Activated CD8-positive, alpha-beta T cell treated with anti-CD3 and anti-CD28 coated beads, Interleukin-2, amount 10 ng/mL, durations not matched to agents 7 days and 5 days (primary cell): ENCODE data around the gene CSF3R. TPM values are rescaled to one million over a fixed set of nuclear protein-coding genes. Genes with fewer than 3 reads are reported as not detected.
A peak's percentile ranks its signal among the peaks of the same experiment; 100 is the strongest.

Source experiments
- ATAC-seq: fragments of 150-1000 bp; cut with Tn5 transposase; one replicate; pipeline ENCODE4 v1.10.0; 2021; ENCODE audit warnings: moderate library complexity
- CTCF ChIA-PET: fragments of 350-600 bp; sonication (Branson Sonifier 250); formaldehyde crosslinking; loops from one replicate; lab custom pipeline; 2021; ENCODE audit warnings: antibody characterized with exemption; lab: Charles Lee
- POLR2A ChIA-PET: fragments of 350-600 bp; sonication (Branson Sonifier 250); formaldehyde crosslinking; loops from one replicate; lab custom pipeline; 2021; ENCODE audit warnings: antibody characterized with exemption; lab: Charles Lee
- DNase-seq: peaks from one replicate; pipeline ENCODE4 v3.0.0-alpha.2; 2020
- H3K27ac Mint-ChIP-seq: one replicate; pipeline ENCODE4 v1.8.0; 2021; ENCODE audit warnings: mild to moderate bottlenecking, mixed read lengths
- H3K27me3 Mint-ChIP-seq: one replicate; pipeline ENCODE4 v1.8.0; 2021; ENCODE audit warnings: low read depth, mixed read lengths
- H3K36me3 Mint-ChIP-seq: one replicate; pipeline ENCODE4 v1.8.0; 2021; ENCODE audit warnings: low read depth, mixed read lengths
- H3K4me1 Mint-ChIP-seq: one replicate; pipeline ENCODE4 v1.8.0; 2021; ENCODE audit warnings: low read depth, mixed read lengths
- H3K4me3 Mint-ChIP-seq: one replicate; pipeline ENCODE4 v1.8.0; 2021; ENCODE audit warnings: mild to moderate bottlenecking, mixed read lengths
- H3K9me3 Mint-ChIP-seq: one replicate; pipeline ENCODE4 v1.8.0; 2022; ENCODE audit warnings: mixed read lengths; ENCODE audit not compliant: insufficient read depth
- total RNA-seq, 2 experiments: library from RNA; stranded (reverse); gene quantifications; one replicate each; pipeline ENCODE4 v1.2.3, GENCODE V29; 2021

Gene CSF3R
- total RNA-seq, 2 experiments from 2014 or later, result 0.05 TPM; not detected in 1

DNA sequence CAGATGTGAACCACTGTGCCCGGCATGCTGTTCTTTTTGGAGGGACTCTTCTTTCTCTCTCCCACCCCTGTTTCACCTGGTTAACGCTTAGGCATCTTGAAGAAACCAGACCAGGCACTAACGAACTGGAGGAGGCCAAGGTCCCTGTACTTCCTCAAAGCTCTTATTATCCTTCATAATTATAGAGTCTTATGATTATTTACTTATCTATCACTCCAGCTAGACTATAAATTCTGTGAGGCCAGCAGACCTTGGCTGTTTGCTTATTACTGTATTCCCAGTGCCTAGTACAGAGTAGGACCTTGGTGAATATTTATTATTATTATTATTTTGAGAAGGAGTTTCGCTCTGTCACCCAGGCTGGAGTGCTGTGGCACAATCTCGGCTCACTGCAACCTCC is 5.8 kb downstream of the CSF3R start:
- DNase-seq (no peak), ATAC-seq (no peak)
- H3K4me1 Mint-ChIP-seq, result peaks cover 11% of the 10 kb centered on the region
- H3K36me3 Mint-ChIP-seq, result no peaks in the 10 kb centered on the region
- ChIA-PET CTCF (no interaction called here), POLR2A (no interaction called here)
- H3K4me3 Mint-ChIP-seq, result no peak overlapping the region
- no peaks in the 10 kb centered on the region for H3K9me3 Mint-ChIP-seq
- no peak overlapping the region for H3K27ac Mint-ChIP-seq
- H3K27me3 Mint-ChIP-seq, result peaks cover 7% of the 10 kb centered on the region

DNA sequence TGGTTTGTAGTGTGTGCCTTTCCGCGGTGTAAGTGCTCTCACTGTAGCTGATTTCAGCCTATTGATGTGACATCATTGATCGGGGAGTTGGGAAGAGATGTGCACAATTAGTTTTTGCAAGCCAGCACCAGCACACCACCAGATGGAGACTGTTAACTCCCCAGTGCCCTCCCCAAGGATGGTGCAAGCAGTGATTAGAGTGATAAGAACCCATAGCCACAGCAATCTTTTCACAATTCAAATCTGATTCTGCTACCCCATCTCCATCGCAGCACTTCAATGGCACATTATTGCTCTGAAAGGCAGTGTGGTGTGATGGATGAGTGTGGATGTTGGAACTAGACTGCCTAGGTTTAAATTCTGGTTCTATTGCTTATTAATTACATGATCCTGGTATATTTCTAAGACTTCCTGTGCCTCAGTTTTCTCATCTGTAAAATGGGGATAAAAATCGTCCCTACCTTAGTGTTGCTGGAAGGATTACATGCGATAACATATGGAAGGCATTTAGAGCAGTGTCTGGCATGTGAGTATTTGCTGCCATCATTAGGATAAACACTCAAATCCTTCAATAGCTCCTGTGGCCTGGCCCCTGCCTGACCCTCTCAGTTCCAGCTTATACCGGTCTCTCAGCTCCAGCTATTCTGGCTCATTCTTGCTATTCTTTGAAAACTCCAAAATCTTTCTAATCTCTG is 6.7 kb downstream of the CSF3R start:
- no peak for DNase-seq
- H3K27me3 Mint-ChIP-seq, result peaks cover 4% of the 10 kb centered on the region
- H3K36me3 Mint-ChIP-seq, result no peaks in the 10 kb centered on the region
- no peak for ATAC-seq
- CTCF ChIA-PET, result interaction anchor here (1.2 kb wide), 1 partner anchor 1012 kb away, joined by 3 read pairs; no protein-coding TSS in a partner anchor
- H3K4me3 Mint-ChIP-seq, result no peak overlapping the region
- no peaks in the 10 kb centered on the region for H3K9me3 Mint-ChIP-seq
- POLR2A ChIA-PET, result interaction anchor here (1.4 kb wide), 1 partner anchor 12 kb away, joined by 5 read pairs; the partner anchor contains the start of gene MRPS15
- no peak overlapping the region for H3K27ac Mint-ChIP-seq
- peaks cover 8% of the 10 kb centered on the region for H3K4me1 Mint-ChIP-seq

- ATAC-seq, result no peak
- POLR2A ChIA-PET, result interaction anchor here (1.4 kb wide), 1 partner anchor 11 kb away, joined by 5 read pairs; the partner anchor contains the start of gene MRPS15
- no peak overlapping the region for H3K4me3 Mint-ChIP-seq
These were observed 7.4 kb downstream of the CSF3R start for GRCh38 chr1:36475341-36475740.

GRCh38 chr1:36472656-36473055 is 10.1 kb downstream of the CSF3R start:
- no peak overlapping the region for H3K4me3 Mint-ChIP-seq
- H3K27me3 Mint-ChIP-seq, result no peaks in the 10 kb centered on the region
- peaks cover 8% of the 10 kb centered on the region for H3K4me1 Mint-ChIP-seq
- no peaks in the 10 kb centered on the region for H3K9me3 Mint-ChIP-seq
- ChIA-PET CTCF (no interaction called here), POLR2A (no interaction called here)
- H3K36me3 Mint-ChIP-seq, result no peaks in the 10 kb centered on the region
- H3K27ac Mint-ChIP-seq, result peak overlapping the region; percentile 7
- no peak for ATAC-seq
- DNase-seq, result no peak

More at GRCh38 chr1:36475341-36475740, 7.4 kb downstream of the CSF3R start:
- CTCF ChIA-PET, result interaction anchor here (1.1 to 1.2 kb wide), 2 partner anchors 41 to 1012 kb away, joined by 3 to 4 read pairs; no protein-coding TSS in a partner anchor
- DNase-seq, result no peak
- Mint-ChIP-seq H3K27ac (no peak overlapping the region), H3K27me3 (peaks cover 2% of the 10 kb centered on the region), H3K4me1 (peaks cover 8% of the 10 kb centered on the region), H3K36me3 (no peaks in the 10 kb centered on the region), H3K9me3 (no peaks in the 10 kb centered on the region)

GRCh38 chr1:36471830-36472641 is 10.7 kb downstream of the CSF3R start:
- no peaks in the 10 kb centered on the region for H3K27me3 Mint-ChIP-seq
- H3K4me3 Mint-ChIP-seq, result no peak overlapping the region
- CTCF ChIA-PET, result no interaction called here
- no peak for ATAC-seq
- POLR2A ChIA-PET, result no interaction called here
- peaks cover 8% of the 10 kb centered on the region for H3K4me1 Mint-ChIP-seq
- no peak overlapping the region for H3K27ac Mint-ChIP-seq
- no peaks in the 10 kb centered on the region for H3K9me3 Mint-ChIP-seq
- no peak for DNase-seq
- no peaks in the 10 kb centered on the region for H3K36me3 Mint-ChIP-seq

DNA sequence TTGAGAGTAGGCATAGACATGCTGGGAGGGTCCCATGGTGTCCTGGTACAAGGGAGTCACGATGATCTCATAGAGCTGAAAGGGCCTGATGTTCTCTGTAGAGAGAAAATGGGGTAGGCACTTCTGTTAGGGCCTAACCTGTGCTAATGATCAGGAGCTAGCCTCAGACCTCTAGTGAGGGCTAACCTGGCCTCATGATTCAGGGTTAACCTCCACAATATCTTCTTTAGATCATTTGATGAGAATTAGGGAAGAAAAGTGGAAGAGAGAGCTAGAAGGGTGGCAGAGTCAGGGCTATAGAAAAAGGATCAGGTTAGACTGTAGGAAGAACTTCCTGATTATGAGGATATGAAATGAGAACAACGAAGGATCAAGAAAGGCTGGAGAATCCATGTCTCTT is 13.6 kb downstream of the CSF3R start:
- Mint-ChIP-seq H3K27ac (peak overlapping the region; percentile 53), H3K9me3 (no peaks in the 10 kb centered on the region), H3K27me3 (no peaks in the 10 kb centered on the region), H3K4me1 (peaks cover 18% of the 10 kb centered on the region), H3K4me3 (no peak overlapping the region), H3K36me3 (peaks cover under 1% of the 10 kb centered on the region)
- POLR2A ChIA-PET, result no interaction called here
- DNase-seq, result no peak
- ATAC-seq, result no peak
- CTCF ChIA-PET, result no interaction called here

DNA sequence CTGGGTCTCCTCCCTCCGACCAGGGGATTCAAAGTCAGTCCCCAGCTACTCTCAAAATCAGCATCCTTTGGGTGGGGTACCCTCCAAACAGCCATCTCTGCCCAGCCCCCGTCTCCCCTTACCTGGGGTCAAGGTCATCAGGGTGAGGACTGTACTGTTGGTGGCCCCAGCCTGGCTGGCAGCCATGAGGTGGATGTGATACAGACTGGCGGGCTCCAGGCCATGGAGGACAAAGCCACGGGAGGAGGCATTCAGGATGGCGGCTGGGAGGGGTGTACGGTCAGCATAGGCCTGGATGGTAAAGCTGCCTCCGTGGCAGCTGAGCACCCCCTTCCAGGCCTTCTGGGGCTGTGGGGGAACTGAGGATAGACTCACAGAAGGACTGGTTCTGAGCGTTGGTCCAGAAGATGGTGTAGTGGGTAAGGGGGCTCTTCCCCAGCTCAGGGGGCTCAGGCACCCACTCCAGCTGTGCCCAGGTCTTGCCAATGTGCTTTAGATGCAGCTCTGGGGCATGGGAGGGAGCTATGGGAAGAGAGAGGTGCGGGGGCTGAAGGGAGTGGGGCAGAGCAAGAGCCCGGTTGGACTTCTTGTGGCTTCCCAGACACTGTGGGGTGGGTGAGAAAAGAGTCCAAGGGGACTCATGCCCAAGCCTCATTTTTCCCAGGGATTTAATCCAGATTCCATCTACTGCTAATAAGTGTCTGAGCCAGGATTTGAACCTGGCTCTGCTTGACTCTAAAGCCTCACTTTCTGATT is 14.8 kb downstream of the CSF3R start:
- H3K4me3 Mint-ChIP-seq, result no peak overlapping the region
- H3K4me1 Mint-ChIP-seq, result peaks cover 25% of the 10 kb centered on the region
- DNase-seq (no peak), ATAC-seq (no peak)
- no peaks in the 10 kb centered on the region for H3K27me3 Mint-ChIP-seq
- H3K36me3 Mint-ChIP-seq, result peaks cover 9% of the 10 kb centered on the region
- CTCF ChIA-PET, result no interaction called here
- POLR2A ChIA-PET, result no interaction called here
- no peaks in the 10 kb centered on the region for H3K9me3 Mint-ChIP-seq
- H3K27ac Mint-ChIP-seq, result no peak overlapping the region

DNA sequence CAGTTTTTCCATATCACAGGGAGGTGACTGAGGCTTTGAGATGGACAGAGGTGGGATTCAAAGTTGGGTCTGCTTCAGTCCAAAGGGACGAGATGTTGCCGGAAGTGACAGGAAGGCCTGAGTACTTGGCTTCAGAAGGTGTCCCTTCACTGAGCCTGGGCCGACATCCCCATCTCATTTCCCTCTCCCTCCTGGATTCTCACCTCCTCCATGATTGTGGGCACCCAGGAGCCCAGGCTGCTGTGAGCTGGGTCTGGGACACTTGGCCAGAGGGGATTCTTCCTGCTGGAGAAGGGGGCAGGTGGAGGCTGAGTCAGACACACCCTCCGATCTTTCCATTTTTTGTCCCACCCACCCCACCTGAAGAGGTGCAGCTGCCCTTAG is 15.7 kb downstream of the CSF3R start:
- H3K27me3 Mint-ChIP-seq, result no peaks in the 10 kb centered on the region
- H3K4me3 Mint-ChIP-seq, result no peak overlapping the region
- DNase-seq (no peak), ATAC-seq (no peak)
- no peak overlapping the region for H3K27ac Mint-ChIP-seq
- ChIA-PET POLR2A (no interaction called here), CTCF (no interaction called here)
- no peaks in the 10 kb centered on the region for H3K9me3 Mint-ChIP-seq
- H3K36me3 Mint-ChIP-seq, result peaks cover 13% of the 10 kb centered on the region
- peaks cover 32% of the 10 kb centered on the region for H3K4me1 Mint-ChIP-seq

DNA sequence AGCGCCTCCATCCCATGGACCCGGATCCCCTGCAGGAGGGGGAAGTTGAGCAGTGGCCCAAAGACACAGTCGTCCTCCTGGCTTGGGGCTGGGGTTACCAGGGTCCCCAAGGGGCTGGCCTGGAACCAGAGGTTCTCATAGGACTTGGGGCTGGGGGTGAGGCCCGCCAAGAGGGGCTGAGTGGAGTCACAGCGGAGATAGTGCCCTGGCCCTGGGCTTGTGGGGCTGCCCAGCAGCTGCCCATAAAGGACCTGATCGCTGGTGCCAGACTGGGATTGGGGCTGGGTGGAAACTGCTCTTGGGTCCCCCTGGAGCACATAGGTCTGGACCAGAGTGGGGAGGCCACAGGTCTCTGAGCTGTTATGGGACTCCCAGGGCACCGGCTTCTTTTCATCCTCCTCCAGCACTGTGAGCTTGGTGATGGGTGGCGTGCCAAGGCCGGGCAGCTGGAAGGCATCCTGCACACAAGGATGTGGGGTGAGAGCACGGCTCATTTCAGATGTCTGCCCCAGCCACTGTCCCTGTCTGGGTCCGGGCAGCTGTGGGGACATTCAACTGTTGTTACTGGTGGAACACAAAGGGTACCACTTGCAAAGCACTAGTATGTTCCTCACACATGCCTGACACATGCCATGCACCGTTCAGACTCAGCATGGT is 16.2 kb downstream of the CSF3R start:
- Mint-ChIP-seq H3K27me3 (no peaks in the 10 kb centered on the region), H3K4me3 (no peak overlapping the region), H3K4me1 (peaks cover 37% of the 10 kb centered on the region), H3K9me3 (no peaks in the 10 kb centered on the region), H3K36me3 (peaks cover 18% of the 10 kb centered on the region), H3K27ac (peak overlapping the region; percentile 52)
- no peak for DNase-seq
- CTCF ChIA-PET, result no interaction called here
- no peak for ATAC-seq
- POLR2A ChIA-PET, result no interaction called here

- DNase-seq, result no peak
- ChIA-PET CTCF (no interaction called here), POLR2A (no interaction called here)
- no peak for ATAC-seq
- H3K27ac Mint-ChIP-seq, result peak overlapping the region; percentile 52
- H3K27me3 Mint-ChIP-seq, result no peaks in the 10 kb centered on the region
- no peaks in the 10 kb centered on the region for H3K9me3 Mint-ChIP-seq
- peaks cover 25% of the 10 kb centered on the region for H3K36me3 Mint-ChIP-seq
- H3K4me3 Mint-ChIP-seq, result no peak overlapping the region
- H3K4me1 Mint-ChIP-seq, result peaks cover 44% of the 10 kb centered on the region
These were observed 16.9 kb downstream of the CSF3R start for GRCh38 chr1:36465731-36466369.
